ENCODE measurements around the gene RFC4. TPM values are rescaled to one million over a fixed set of nuclear protein-coding genes. Genes with fewer than 3 reads are reported as not detected.

Gene RFC4
- total RNA-seq, 1 donor from 2014 or later = 13.1 TPM

DNA sequence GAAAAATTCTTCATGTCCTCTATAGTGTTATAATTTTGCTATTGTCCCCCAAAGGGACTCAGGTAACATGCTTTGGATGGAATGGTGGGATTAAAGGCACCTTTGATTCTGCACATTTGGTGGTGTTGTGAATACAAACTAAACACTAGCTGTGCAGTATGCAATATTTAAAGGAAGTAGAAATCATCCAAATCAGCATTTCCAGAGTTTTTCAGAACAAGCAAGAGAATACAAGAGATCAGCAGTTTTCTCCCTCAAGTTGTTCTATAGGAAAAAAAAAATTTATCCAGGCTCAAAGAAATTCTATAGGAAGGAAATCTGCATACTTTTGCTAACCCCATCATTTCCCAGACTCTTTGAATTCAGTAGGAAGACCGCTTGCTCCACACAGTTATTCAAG is 26.0 kb upstream of the RFC4 start:
- H3K9ac ChIP-seq (ENCODE audit: low read length) = no peak overlapping the region
- H3K4me1 ChIP-seq (ENCODE audit: insufficient read depth, low read length) = no peaks in the 10 kb centered on the region
- no peak overlapping the region for H3K27ac Mint-ChIP-seq (ENCODE audit: unreplicated experiment)
- no peaks in the 10 kb centered on the region for H3K36me3 ChIP-seq (ENCODE audit: insufficient read depth, low read length)
- FAIRE-seq = no peak
- no peak for TF ChIP-seq EZH2 (IDR thresholded peaks at IDR 0.05; ENCODE audit: insufficient read depth, low read length)
- TF ChIP-seq, protein P1, sequence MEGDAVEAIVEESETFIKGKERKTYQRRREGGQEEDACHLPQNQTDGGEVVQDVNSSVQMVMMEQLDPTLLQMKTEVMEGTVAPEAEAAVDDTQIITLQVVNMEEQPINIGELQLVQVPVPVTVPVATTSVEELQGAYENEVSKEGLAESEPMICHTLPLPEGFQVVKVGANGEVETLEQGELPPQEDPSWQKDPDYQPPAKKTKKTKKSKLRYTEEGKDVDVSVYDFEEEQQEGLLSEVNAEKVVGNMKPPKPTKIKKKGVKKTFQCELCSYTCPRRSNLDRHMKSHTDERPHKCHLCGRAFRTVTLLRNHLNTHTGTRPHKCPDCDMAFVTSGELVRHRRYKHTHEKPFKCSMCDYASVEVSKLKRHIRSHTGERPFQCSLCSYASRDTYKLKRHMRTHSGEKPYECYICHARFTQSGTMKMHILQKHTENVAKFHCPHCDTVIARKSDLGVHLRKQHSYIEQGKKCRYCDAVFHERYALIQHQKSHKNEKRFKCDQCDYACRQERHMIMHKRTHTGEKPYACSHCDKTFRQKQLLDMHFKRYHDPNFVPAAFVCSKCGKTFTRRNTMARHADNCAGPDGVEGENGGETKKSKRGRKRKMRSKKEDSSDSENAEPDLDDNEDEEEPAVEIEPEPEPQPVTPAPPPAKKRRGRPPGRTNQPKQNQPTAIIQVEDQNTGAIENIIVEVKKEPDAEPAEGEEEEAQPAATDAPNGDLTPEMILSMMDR (IDR thresholded peaks at IDR 0.05; ENCODE audit: insufficient read depth, low read depth, low read length) = no peak
- peaks cover 50% of the 10 kb centered on the region for H3K27me3 Mint-ChIP-seq (ENCODE audit: low read depth, unreplicated experiment)
- no peak for DNase-seq (ENCODE audit: low read depth)
- no peak overlapping the region for H3K4me2 ChIP-seq (ENCODE audit: low read length)
- H3K4me1 Mint-ChIP-seq (ENCODE audit: low read depth, unreplicated experiment) = no peaks in the 10 kb centered on the region
- H3K9me3 Mint-ChIP-seq (ENCODE audit: unreplicated experiment) = peaks cover 1% of the 10 kb centered on the region
- peaks cover 2% of the 10 kb centered on the region for H3K36me3 Mint-ChIP-seq (ENCODE audit: low read depth, unreplicated experiment)
- H3K9me3 ChIP-seq (ENCODE audit: insufficient read depth, low read depth, low read length) = no peaks in the 10 kb centered on the region
- H2AFZ ChIP-seq (ENCODE audit: low read depth, low read length) = no peak overlapping the region
- no peaks in the 10 kb centered on the region for H4K20me1 ChIP-seq (ENCODE audit: insufficient read depth, low read length)
- no peak overlapping the region for H3K4me3 Mint-ChIP-seq (ENCODE audit: unreplicated experiment)
- peaks cover 48% of the 10 kb centered on the region for H3K27me3 ChIP-seq (ENCODE audit: insufficient read depth, low read length)
- no peak overlapping the region for H3K27ac ChIP-seq (ENCODE audit: low read depth, low read length)
- H3K4me3 ChIP-seq (ENCODE audit: insufficient read depth, low read depth, low read length) = no peak overlapping the region
- H3K79me2 ChIP-seq (ENCODE audit: insufficient read depth, low read length) = no peaks in the 10 kb centered on the region

DNA sequence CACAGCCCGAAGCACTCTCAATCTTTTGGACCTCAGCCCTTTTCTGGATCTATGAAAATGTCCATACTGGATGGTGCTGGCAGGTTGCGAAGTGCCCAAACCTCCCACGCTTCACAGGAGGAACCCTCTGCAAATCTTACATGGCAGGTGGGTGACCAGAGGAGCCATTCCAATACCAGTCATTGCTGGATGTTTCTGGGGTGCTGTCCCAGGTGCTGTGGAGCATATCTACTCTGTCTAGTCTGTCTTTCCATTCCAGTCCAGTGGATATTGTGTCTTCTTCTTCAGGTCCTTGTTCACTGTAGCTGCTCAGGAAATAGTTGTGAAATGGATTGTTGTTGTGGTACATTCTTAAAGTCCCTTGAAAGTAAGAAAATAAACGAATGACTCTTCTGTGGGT is 25.5 kb upstream of the RFC4 start:
- Histone ChIP-seq H2AFZ (ENCODE audit: low read depth, low read length) (no peak overlapping the region), H3K4me2 (ENCODE audit: low read length) (no peak overlapping the region), H3K9ac (ENCODE audit: low read length) (no peak overlapping the region), H3K27ac (ENCODE audit: low read depth, low read length) (no peak overlapping the region), H3K36me3 (ENCODE audit: insufficient read depth, low read length) (no peaks in the 10 kb centered on the region), H3K79me2 (ENCODE audit: insufficient read depth, low read length) (no peaks in the 10 kb centered on the region), H3K4me3 (ENCODE audit: insufficient read depth, low read depth, low read length) (no peak overlapping the region), H3K27me3 (ENCODE audit: insufficient read depth, low read length) (peaks cover 48% of the 10 kb centered on the region), H4K20me1 (ENCODE audit: insufficient read depth, low read length) (no peaks in the 10 kb centered on the region), H3K4me1 (ENCODE audit: insufficient read depth, low read length) (no peaks in the 10 kb centered on the region), H3K9me3 (ENCODE audit: insufficient read depth, low read depth, low read length) (no peaks in the 10 kb centered on the region)
- peaks cover 50% of the 10 kb centered on the region for H3K27me3 Mint-ChIP-seq (ENCODE audit: low read depth, unreplicated experiment)
- H3K4me1 Mint-ChIP-seq (ENCODE audit: low read depth, unreplicated experiment) = no peaks in the 10 kb centered on the region
- FAIRE-seq = no peak
- H3K36me3 Mint-ChIP-seq (ENCODE audit: low read depth, unreplicated experiment) = peaks cover 2% of the 10 kb centered on the region
- H3K4me3 Mint-ChIP-seq (ENCODE audit: unreplicated experiment) = no peak overlapping the region
- no peak for DNase-seq (ENCODE audit: low read depth)
- no peak for TF ChIP-seq EZH2 (IDR thresholded peaks at IDR 0.05; ENCODE audit: insufficient read depth, low read length)
- TF ChIP-seq, protein P1 (IDR thresholded peaks at IDR 0.05; ENCODE audit: insufficient read depth, low read depth, low read length) = no peak
- no peak overlapping the region for H3K27ac Mint-ChIP-seq (ENCODE audit: unreplicated experiment)
- peaks cover 1% of the 10 kb centered on the region for H3K9me3 Mint-ChIP-seq (ENCODE audit: unreplicated experiment)

DNA sequence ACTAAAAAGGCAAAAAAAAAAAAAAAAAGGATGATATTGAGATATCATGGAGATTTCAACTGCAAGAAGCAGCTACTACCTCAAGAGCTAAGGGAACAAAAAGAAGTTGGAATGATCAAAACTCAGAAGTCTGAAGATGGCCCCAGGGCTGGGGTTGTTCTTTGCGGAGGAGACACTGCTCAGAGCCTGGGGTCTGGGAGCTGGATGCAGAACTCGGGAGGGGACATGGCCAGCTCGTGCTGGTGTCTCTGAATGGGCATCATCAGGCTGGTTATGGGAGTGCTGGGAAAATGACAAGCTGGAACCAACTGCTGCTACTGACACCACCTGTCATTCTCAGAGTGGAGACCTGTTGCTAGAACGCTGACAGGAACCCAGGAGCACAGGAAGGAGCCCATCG is 22.1 kb upstream of the RFC4 start:
- Histone ChIP-seq H2AFZ (ENCODE audit: low read depth, low read length) (no peak overlapping the region), H3K4me3 (ENCODE audit: insufficient read depth, low read depth, low read length) (no peak overlapping the region), H3K27me3 (ENCODE audit: insufficient read depth, low read length) (peaks cover 48% of the 10 kb centered on the region), H3K27ac (ENCODE audit: low read depth, low read length) (no peak overlapping the region), H3K9ac (ENCODE audit: low read length) (no peak overlapping the region), H3K36me3 (ENCODE audit: insufficient read depth, low read length) (no peaks in the 10 kb centered on the region), H4K20me1 (ENCODE audit: insufficient read depth, low read length) (peaks cover 8% of the 10 kb centered on the region), H3K9me3 (ENCODE audit: insufficient read depth, low read depth, low read length) (no peaks in the 10 kb centered on the region), H3K4me2 (ENCODE audit: low read length) (no peak overlapping the region), H3K4me1 (ENCODE audit: insufficient read depth, low read length) (peaks cover 23% of the 10 kb centered on the region), H3K79me2 (ENCODE audit: insufficient read depth, low read length) (no peaks in the 10 kb centered on the region)
- DNase-seq (ENCODE audit: low read depth) (no peak), FAIRE-seq (no peak)
- Mint-ChIP-seq H3K36me3 (ENCODE audit: low read depth, unreplicated experiment) (peaks cover 2% of the 10 kb centered on the region), H3K9me3 (ENCODE audit: unreplicated experiment) (peaks cover 1% of the 10 kb centered on the region), H3K27me3 (ENCODE audit: low read depth, unreplicated experiment) (peaks cover 48% of the 10 kb centered on the region), H3K27ac (ENCODE audit: unreplicated experiment) (no peak overlapping the region), H3K4me1 (ENCODE audit: low read depth, unreplicated experiment) (peaks cover 12% of the 10 kb centered on the region), H3K4me3 (ENCODE audit: unreplicated experiment) (no peak overlapping the region)
- TF ChIP-seq EZH2 (IDR thresholded peaks at IDR 0.05; ENCODE audit: insufficient read depth, low read length) = no peak
- TF ChIP-seq, protein P1 (IDR thresholded peaks at IDR 0.05; ENCODE audit: insufficient read depth, low read depth, low read length) = no peak

All from astrocyte (in vitro differentiated cells and primary cell).